Right lobe of liver (tissue), 4 donors: ENCODE data around the gene TTF1.

Source experiments
- POLR2A ChIP-seq: fragments of 450-650 bp; IDR thresholded peaks from one replicate; pipeline ENCODE4 v1.6.1; 2017; ENCODE audit warnings: antibody characterized with exemption, mild to moderate bottlenecking
- TF ChIP-seq, protein P1 (sequence below), 4 donors: fragments of 200-600 bp in 3 of 4; fragments of 450-650 bp in 1 of 4; IDR thresholded peaks; one replicate each; pipeline versions ENCODE4 v1.5.1 to v1.8.0; 2016 to 2022; ENCODE audit warnings: antibody characterized with exemption in 4 of 4, mild to moderate bottlenecking in 2 of 4
- donor health status: DM: no; HTN: no; CAD: no.
- donor health status: DM: no; HTN: no; CAD: no.
- donor health status: DM: no; HTN: yes; CAD: no.

DNA sequence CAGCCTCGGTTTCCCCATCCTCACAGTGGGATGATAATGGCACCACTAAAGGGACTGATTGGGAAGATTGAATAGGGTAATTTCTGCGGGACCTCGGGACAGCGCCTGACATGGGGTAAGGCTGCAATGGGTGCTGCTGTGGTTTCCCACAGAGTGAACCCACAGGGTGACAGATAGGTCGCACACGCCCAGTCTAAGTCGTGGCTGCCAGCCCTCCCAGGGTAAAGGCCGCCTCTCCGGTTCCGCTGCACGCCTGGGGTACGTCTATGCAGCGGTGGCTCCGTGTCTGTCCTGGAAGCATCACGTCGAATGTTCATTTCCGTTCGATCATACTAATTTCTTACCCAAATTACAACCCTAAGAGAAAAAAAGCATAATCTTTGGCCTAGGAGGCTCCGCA is 4.0 kb upstream of the TTF1 start:
- TF ChIP-seq POLR2A = no peak
- TF ChIP-seq, protein P1, sequence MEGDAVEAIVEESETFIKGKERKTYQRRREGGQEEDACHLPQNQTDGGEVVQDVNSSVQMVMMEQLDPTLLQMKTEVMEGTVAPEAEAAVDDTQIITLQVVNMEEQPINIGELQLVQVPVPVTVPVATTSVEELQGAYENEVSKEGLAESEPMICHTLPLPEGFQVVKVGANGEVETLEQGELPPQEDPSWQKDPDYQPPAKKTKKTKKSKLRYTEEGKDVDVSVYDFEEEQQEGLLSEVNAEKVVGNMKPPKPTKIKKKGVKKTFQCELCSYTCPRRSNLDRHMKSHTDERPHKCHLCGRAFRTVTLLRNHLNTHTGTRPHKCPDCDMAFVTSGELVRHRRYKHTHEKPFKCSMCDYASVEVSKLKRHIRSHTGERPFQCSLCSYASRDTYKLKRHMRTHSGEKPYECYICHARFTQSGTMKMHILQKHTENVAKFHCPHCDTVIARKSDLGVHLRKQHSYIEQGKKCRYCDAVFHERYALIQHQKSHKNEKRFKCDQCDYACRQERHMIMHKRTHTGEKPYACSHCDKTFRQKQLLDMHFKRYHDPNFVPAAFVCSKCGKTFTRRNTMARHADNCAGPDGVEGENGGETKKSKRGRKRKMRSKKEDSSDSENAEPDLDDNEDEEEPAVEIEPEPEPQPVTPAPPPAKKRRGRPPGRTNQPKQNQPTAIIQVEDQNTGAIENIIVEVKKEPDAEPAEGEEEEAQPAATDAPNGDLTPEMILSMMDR (IDR thresholded peaks at IDR 0.05) = no peak
